Stimulated activated effector memory CD8-positive, alpha-beta T cell treated with anti-CD3 and anti-CD28 coated beads, Interleukin-12 subunit alpha, Interleukin-12 subunit beta, amount 100 ng/mL, for 72 hours (primary cell): ENCODE results near the gene DKK3.

Experiments used
- ATAC-seq: fragments of 150-1000 bp; cut with Tn5 transposase; 2 replicates; pipeline ENCODE4 v1.10.0; 2021
- DNase-seq, 2 donors: peaks; one replicate each; pipeline ENCODE4 v3.0.0; 2021 to 2022; ENCODE audit warnings: low spot score in 2 of 2
- H3K27ac Mint-ChIP-seq: one replicate; pipeline ENCODE4 v1.8.0; 2022; ENCODE audit warnings: mild to moderate bottlenecking, mixed read lengths
- H3K36me3 Mint-ChIP-seq: one replicate; pipeline ENCODE4 v1.8.0; 2022; ENCODE audit warnings: mild to moderate bottlenecking, mixed read lengths
- H3K4me1 Mint-ChIP-seq: one replicate; pipeline ENCODE4 v1.8.0; 2022; ENCODE audit warnings: mixed read lengths
- H3K4me3 Mint-ChIP-seq: one replicate; pipeline ENCODE4 v1.8.0; 2022; ENCODE audit warnings: mild to moderate bottlenecking, mixed read lengths
- H3K9me3 Mint-ChIP-seq: one replicate; pipeline ENCODE4 v1.8.0; 2022; ENCODE audit warnings: mixed read lengths

Gene DKK3

GRCh38 chr11:12007769-12008737, at the start of gene DKK3:
Gene DKK3 (minus strand): TSS chr11:12008626. CDS start chr11:12008582, 44 bp downstream.
- Mint-ChIP-seq H3K36me3 (no peaks in the 10 kb centered on the region), H3K4me1 (peaks cover 5% of the 10 kb centered on the region), H3K4me3 (peak within 1 kb of the TSS; percentile 67), H3K27ac (no peak within 1 kb of the TSS), H3K9me3 (no peaks in the 10 kb centered on the region)
- ATAC-seq: peak; percentile 56
- DNase-seq: no peak

GRCh38 chr11:12057299-12057980, 49.0 kb upstream of the DKK3 start:
- Mint-ChIP-seq H3K4me3 (no peak overlapping the region), H3K4me1 (peaks cover 16% of the 10 kb centered on the region), H3K9me3 (peaks cover 7% of the 10 kb centered on the region), H3K36me3 (no peaks in the 10 kb centered on the region), H3K27ac (peak overlapping the region; percentile 70)
- no peak for ATAC-seq
- no peak for DNase-seq

GRCh38 chr11:12056119-12056518, 47.7 kb upstream of the DKK3 start:
- Mint-ChIP-seq H3K27ac (peak overlapping the region; percentile 70), H3K4me3 (no peak overlapping the region), H3K36me3 (no peaks in the 10 kb centered on the region), H3K9me3 (peaks cover 7% of the 10 kb centered on the region), H3K4me1 (peaks cover 10% of the 10 kb centered on the region)
- ATAC-seq (no peak), DNase-seq (no peak)

- DNase-seq: no peak
- no peak overlapping the region for H3K4me3 Mint-ChIP-seq
- no peaks in the 10 kb centered on the region for H3K36me3 Mint-ChIP-seq
- H3K9me3 Mint-ChIP-seq: peaks cover 7% of the 10 kb centered on the region
- H3K4me1 Mint-ChIP-seq: peaks cover 10% of the 10 kb centered on the region
- ATAC-seq: no peak
- no peak overlapping the region for H3K27ac Mint-ChIP-seq
Measured at GRCh38 chr11:12053606-12054361, 45.4 kb upstream of the DKK3 start.

- H3K27ac Mint-ChIP-seq: no peak overlapping the region
- H3K9me3 Mint-ChIP-seq: peaks cover 7% of the 10 kb centered on the region
- H3K36me3 Mint-ChIP-seq: no peaks in the 10 kb centered on the region
- H3K4me1 Mint-ChIP-seq: peaks cover 10% of the 10 kb centered on the region
- DNase-seq (no peak), ATAC-seq (peak; percentile 45)
- no peak overlapping the region for H3K4me3 Mint-ChIP-seq
Measured at GRCh38 chr11:12052676-12053605, 44.5 kb upstream of the DKK3 start.

GRCh38 chr11:12051287-12051662, 42.8 kb upstream of the DKK3 start:
- ATAC-seq: no peak
- Mint-ChIP-seq H3K36me3 (no peaks in the 10 kb centered on the region), H3K4me1 (peaks cover 20% of the 10 kb centered on the region), H3K9me3 (no peaks in the 10 kb centered on the region), H3K27ac (no peak overlapping the region), H3K4me3 (no peak overlapping the region)
- DNase-seq: no peak

- no peak for DNase-seq
- Mint-ChIP-seq H3K4me1 (peaks cover 20% of the 10 kb centered on the region), H3K9me3 (no peaks in the 10 kb centered on the region), H3K4me3 (no peak overlapping the region), H3K36me3 (no peaks in the 10 kb centered on the region), H3K27ac (peak overlapping the region; percentile 72)
- ATAC-seq: no peak
Measured at GRCh38 chr11:12050470-12051286, 42.3 kb upstream of the DKK3 start.

- no peak overlapping the region for H3K4me3 Mint-ChIP-seq
- peak overlapping the region; percentile 72 for H3K27ac Mint-ChIP-seq
- DNase-seq (no peak), ATAC-seq (no peak)
- H3K9me3 Mint-ChIP-seq: no peaks in the 10 kb centered on the region
- peaks cover 24% of the 10 kb centered on the region for H3K4me1 Mint-ChIP-seq
- H3K36me3 Mint-ChIP-seq: no peaks in the 10 kb centered on the region
Measured at GRCh38 chr11:12048936-12049790, 40.7 kb upstream of the DKK3 start.

- no peak for DNase-seq
- no peak overlapping the region for H3K27ac Mint-ChIP-seq
- no peak for ATAC-seq
- H3K4me1 Mint-ChIP-seq: peaks cover 17% of the 10 kb centered on the region
- no peaks in the 10 kb centered on the region for H3K9me3 Mint-ChIP-seq
- H3K4me3 Mint-ChIP-seq: no peak overlapping the region
- no peaks in the 10 kb centered on the region for H3K36me3 Mint-ChIP-seq
Measured at GRCh38 chr11:12046636-12047236, 38.3 kb upstream of the DKK3 start.

- DNase-seq (no peak), ATAC-seq (no peak)
- Mint-ChIP-seq H3K9me3 (no peaks in the 10 kb centered on the region), H3K4me1 (peaks cover 20% of the 10 kb centered on the region), H3K4me3 (no peak overlapping the region), H3K27ac (no peak overlapping the region), H3K36me3 (no peaks in the 10 kb centered on the region)
Measured at GRCh38 chr11:12045914-12046635, 37.6 kb upstream of the DKK3 start.

GRCh38 chr11:12044799-12045198, 36.4 kb upstream of the DKK3 start:
- H3K36me3 Mint-ChIP-seq: no peaks in the 10 kb centered on the region
- peaks cover 20% of the 10 kb centered on the region for H3K4me1 Mint-ChIP-seq
- ATAC-seq (no peak), DNase-seq (no peak)
- no peaks in the 10 kb centered on the region for H3K9me3 Mint-ChIP-seq
- H3K4me3 Mint-ChIP-seq: no peak overlapping the region
- H3K27ac Mint-ChIP-seq: no peak overlapping the region
